Ishikawa (cell line): ENCODE measurements around the gene LRRC8D.

Source experiments
- CEBPB ChIP-seq: IDR thresholded peaks from 2 replicates; pipeline ENCODE4 v1.6.1; 2012
- EP300 ChIP-seq: IDR thresholded peaks from 2 replicates; pipeline ENCODE4 v1.6.1; 2012; ENCODE audit warnings: borderline replicate concordance
- FOXM1 ChIP-seq: IDR thresholded peaks from 2 replicates; pipeline ENCODE4 v1.6.1; 2012; ENCODE audit warnings: low read depth, borderline replicate concordance
- NFIC ChIP-seq: IDR thresholded peaks from 2 replicates; pipeline ENCODE4 v1.6.1; 2012
- RAD21 ChIP-seq: IDR thresholded peaks from 2 replicates; pipeline ENCODE4 v1.6.1; 2012; ENCODE audit warnings: low read depth
- REST ChIP-seq: IDR thresholded peaks from 2 replicates; pipeline ENCODE4 v1.6.1; 2012; ENCODE audit warnings: low read depth, mild to moderate bottlenecking
- TAF1 ChIP-seq: IDR thresholded peaks from 2 replicates; pipeline ENCODE4 v1.6.1; 2012; ENCODE audit warnings: low read depth, mild to moderate bottlenecking
- TCF12 ChIP-seq: IDR thresholded peaks from 2 replicates; pipeline ENCODE4 v1.6.1; 2012; ENCODE audit warnings: low read depth
- TEAD4 ChIP-seq: IDR thresholded peaks from 2 replicates; pipeline ENCODE4 v1.6.1; 2012
- USF1 ChIP-seq: IDR thresholded peaks from 2 replicates; pipeline ENCODE4 v1.6.1; 2012
- YY1 ChIP-seq: IDR thresholded peaks from 2 replicates; pipeline ENCODE4 v1.6.1; 2012; ENCODE audit warnings: low read depth
- ZBTB7A ChIP-seq: IDR thresholded peaks from 2 replicates; pipeline ENCODE4 v1.6.1; 2012; ENCODE audit warnings: low read depth
- TF ChIP-seq, protein P1 (sequence below): IDR thresholded peaks from 2 replicates; pipeline ENCODE4 v1.6.1; 2012

- TF ChIP-seq USF1 (no peak), ZBTB7A (no peak), RAD21 (no peak), YY1 (no peak), NFIC (no peak), FOXM1 (no peak), REST (no peak), TCF12 (no peak), EP300 (no peak), TAF1 (no peak), TEAD4 (no peak), CEBPB (no peak)
- TF ChIP-seq, protein P1, sequence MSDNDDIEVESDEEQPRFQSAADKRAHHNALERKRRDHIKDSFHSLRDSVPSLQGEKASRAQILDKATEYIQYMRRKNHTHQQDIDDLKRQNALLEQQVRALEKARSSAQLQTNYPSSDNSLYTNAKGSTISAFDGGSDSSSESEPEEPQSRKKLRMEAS, result no peak
These were observed 10.5 kb upstream of the LRRC8D start for GRCh38 chr1:89810302-89810701.
